Mesenchymal stem cell (in vitro differentiated cells and primary cell): ENCODE results near the gene PIN1.

Experiments
- DNase-seq: peaks from one replicate; pipeline ENCODE4 v3.0.0-alpha.2; 2013
- H2AFZ ChIP-seq: one replicate; pipeline ENCODE4 v1.6.1; 2013; ENCODE audit warnings: low read depth, mild to moderate bottlenecking, control low read depth, inconsistent platforms, low read length, moderate library complexity
- H2AK5ac ChIP-seq: 2 replicates; pipeline ENCODE4 v1.6.1; 2013; ENCODE audit warnings: low read length, moderate library complexity, mild to moderate bottlenecking, inconsistent platforms; ENCODE audit not compliant: severe bottlenecking
- H2BK120ac ChIP-seq: one replicate; pipeline ENCODE4 v1.6.1; 2013; ENCODE audit warnings: low read depth, mild to moderate bottlenecking, inconsistent platforms, low read length, moderate library complexity
- H2BK12ac ChIP-seq, 2 experiments: one replicate each; pipeline ENCODE4 v1.6.1; 2013; ENCODE audit warnings: inconsistent platforms in 2 of 2, low read length in 2 of 2, mild to moderate bottlenecking in 2 of 2, moderate library complexity in 2 of 2, control low read depth in 1 of 2
- H2BK15ac ChIP-seq: one replicate; pipeline ENCODE4 v1.6.1; 2013; ENCODE audit warnings: mild to moderate bottlenecking, low read depth, inconsistent platforms; ENCODE audit not compliant: poor library complexity, severe bottlenecking
- H2BK5ac ChIP-seq: 2 replicates; pipeline ENCODE4 v1.6.1; 2013; ENCODE audit warnings: low read depth, mild to moderate bottlenecking, low read length, control low read depth, inconsistent platforms; ENCODE audit not compliant: poor library complexity, severe bottlenecking
- H3K14ac ChIP-seq, 2 experiments: one replicate each; pipeline ENCODE4 v1.6.1; 2013; ENCODE audit warnings: inconsistent platforms in 2 of 2, low read length in 2 of 2, control low read depth in 1 of 2, mild to moderate bottlenecking in 1 of 2, moderate library complexity in 1 of 2
- H3K18ac ChIP-seq, 2 experiments: one replicate each; pipeline ENCODE4 v1.6.1; 2013; ENCODE audit warnings: inconsistent platforms in 2 of 2, low read length in 2 of 2, control low read depth in 1 of 2, low read depth in 1 of 2, mild to moderate bottlenecking in 1 of 2
- H3K23ac ChIP-seq, 2 experiments: one replicate each; pipeline ENCODE4 v1.6.1; 2013; ENCODE audit warnings: inconsistent platforms in 2 of 2, low read length in 2 of 2, mild to moderate bottlenecking in 2 of 2, moderate library complexity in 2 of 2, control low read depth in 1 of 2
- H3K27ac ChIP-seq: 2 replicates; pipeline ENCODE4 v1.5.1; 2013; ENCODE audit warnings: mild to moderate bottlenecking, moderate library complexity, low read length, control low read depth, inconsistent platforms; ENCODE audit not compliant: poor library complexity, severe bottlenecking
- H3K27me3 ChIP-seq, 2 experiments: 2 replicates each; pipeline versions ENCODE4 v1.6.1 to v1.7.0; 2013; ENCODE audit warnings: low read length in 2 of 2, mild to moderate bottlenecking in 2 of 2, moderate library complexity in 2 of 2, control low read depth in 1 of 2, inconsistent platforms in 1 of 2; ENCODE audit not compliant: control insufficient read depth in 1 of 2, insufficient read depth in 1 of 2
- H3K36me3 ChIP-seq, 2 experiments: 2 replicates each; pipeline versions ENCODE4 v1.6.1 to v1.7.0; 2013; ENCODE audit warnings: low read length in 2 of 2, control low read depth in 1 of 2, inconsistent platforms in 1 of 2, low read depth in 1 of 2, mild to moderate bottlenecking in 1 of 2; ENCODE audit not compliant: insufficient read depth in 2 of 2, control insufficient read depth in 1 of 2
- H3K4ac ChIP-seq, 2 experiments: one replicate each; pipeline ENCODE4 v1.6.1; 2013; ENCODE audit warnings: inconsistent platforms in 2 of 2, low read length in 2 of 2, mild to moderate bottlenecking in 2 of 2, moderate library complexity in 2 of 2, control low read depth in 1 of 2, low read depth in 1 of 2
- H3K4me1 ChIP-seq: 2 replicates; pipeline ENCODE4 v1.6.1; 2013; ENCODE audit warnings: low read depth, low read length, control low read depth; ENCODE audit not compliant: control insufficient read depth, insufficient read depth
- H3K4me2 ChIP-seq: 2 replicates; pipeline ENCODE4 v1.6.1; 2013; ENCODE audit warnings: low read length, mild to moderate bottlenecking, inconsistent platforms; ENCODE audit not compliant: poor library complexity, severe bottlenecking
- H3K4me3 ChIP-seq, 2 experiments: 2 replicates each; pipeline versions ENCODE4 v1.5.1 to v1.7.0; 2013; ENCODE audit warnings: low read length in 2 of 2, mild to moderate bottlenecking in 2 of 2, control low read depth in 1 of 2, low read depth in 1 of 2; ENCODE audit not compliant: insufficient read depth in 1 of 2
- H3K79me1 ChIP-seq: replicated peaks from 2 replicates; pipeline ENCODE4 v1.6.1; 2013; ENCODE audit warnings: mild to moderate bottlenecking, control low read depth, low read length, inconsistent platforms; ENCODE audit not compliant: poor library complexity, severe bottlenecking
- H3K9ac ChIP-seq: 2 replicates; pipeline ENCODE4 v1.7.0; 2013; ENCODE audit warnings: mild to moderate bottlenecking, low read length, moderate library complexity
- H3K9me3 ChIP-seq: 2 replicates; pipeline ENCODE4 v1.7.0; 2013; ENCODE audit warnings: mild to moderate bottlenecking, low read length; ENCODE audit not compliant: control insufficient read depth
- H4K8ac ChIP-seq: one replicate; pipeline ENCODE4 v1.6.1; 2013; ENCODE audit warnings: inconsistent platforms, mild to moderate bottlenecking, low read length, moderate library complexity
- H4K91ac ChIP-seq: one replicate; pipeline ENCODE4 v1.6.1; 2013; ENCODE audit warnings: mild to moderate bottlenecking, low read length, inconsistent platforms
- WGBS: methylation state at CpG from one replicate; pipeline ENCODE4 v1.1.7; 2013; ENCODE audit warnings: mixed read lengths; 5-methylcytosine and 5-hydroxymethylcytosine counted together

The PIN1 gene

GRCh38 chr19:9806803-9807202 is 28.3 kb upstream of the PIN1 start:
- H3K4me1 ChIP-seq = peaks cover 10% of the 10 kb centered on the region
- peaks cover 64 to 71% of the 10 kb centered on the region in 2 experiments for H3K36me3 ChIP-seq
- H2AK5ac ChIP-seq = no peak overlapping the region
- no peak overlapping the region for H3K4me3 ChIP-seq
- H2AFZ ChIP-seq = no peak overlapping the region
- no peak overlapping the region for H4K91ac ChIP-seq
- H3K14ac ChIP-seq = no peak overlapping the region
- H3K27ac ChIP-seq = no peak overlapping the region
- no peak overlapping the region for H3K18ac ChIP-seq
- 100% methylated on average over 2 of the region's 3 CpGs for WGBS
- H2BK12ac ChIP-seq = no peak overlapping the region
- no peaks in the 10 kb centered on the region for H3K9me3 ChIP-seq
- H3K79me1 ChIP-seq = peaks cover 26% of the 10 kb centered on the region
- no peak overlapping the region for H3K4ac ChIP-seq
- no peak overlapping the region for H3K9ac ChIP-seq
- no peak overlapping the region for H2BK15ac ChIP-seq
- H3K27me3 ChIP-seq = no peaks in the 10 kb centered on the region
- no peak overlapping the region for H4K8ac ChIP-seq
- H2BK5ac ChIP-seq = no peak overlapping the region
- DNase-seq = no peak
- no peak overlapping the region for H2BK120ac ChIP-seq
- no peak overlapping the region for H3K23ac ChIP-seq
- H3K4me2 ChIP-seq = no peak overlapping the region

GRCh38 chr19:9808855-9809824 is 26.0 kb upstream of the PIN1 start:
- Histone ChIP-seq H2AFZ (no peak overlapping the region), H3K4me2 (no peak overlapping the region), H2BK5ac (no peak overlapping the region), H3K9ac (no peak overlapping the region), H2BK120ac (no peak overlapping the region), H3K4ac (no peak overlapping the region), H3K4me1 (peaks cover 10% of the 10 kb centered on the region), H2BK15ac (no peak overlapping the region), H2AK5ac (no peak overlapping the region), H3K4me3 (no peak overlapping the region), H4K91ac (no peak overlapping the region), H3K27ac (no peak overlapping the region), H3K79me1 (peaks cover 27% of the 10 kb centered on the region), H2BK12ac (no peak overlapping the region), H3K36me3 (peaks cover 69 to 72% of the 10 kb centered on the region in 2 experiments), H3K23ac (no peak overlapping the region), H3K9me3 (no peaks in the 10 kb centered on the region), H4K8ac (no peak overlapping the region), H3K14ac (no peak overlapping the region), H3K27me3 (no peaks in the 10 kb centered on the region), H3K18ac (no peak overlapping the region)
- 93% methylated on average over 11 of the region's 11 CpGs for WGBS
- DNase-seq = no peak

GRCh38 chr19:9811139-9811538 is 24.0 kb upstream of the PIN1 start:
- H3K4ac ChIP-seq = no peak overlapping the region
- WGBS = 99% methylated on average over 21 of the region's 21 CpGs
- peaks cover 12% of the 10 kb centered on the region for H3K4me1 ChIP-seq

GRCh38 chr19:9818175-9818733 is 16.9 kb upstream of the PIN1 start:
- Histone ChIP-seq H2BK15ac (peak overlapping the region; percentile 39), H4K91ac (peak overlapping the region; percentile 94), H2BK120ac (no peak overlapping the region), H3K4ac (peak overlapping the region; percentile 5 to 73), H3K4me1 (peaks cover 9% of the 10 kb centered on the region), H3K4me2 (peak overlapping the region; percentile 72), H4K8ac (peak overlapping the region; percentile 79), H3K9me3 (no peaks in the 10 kb centered on the region), H3K4me3 (peak overlapping the region; percentile 89 to 99), H2AFZ (peak overlapping the region; percentile 0), H3K79me1 (peaks cover 14% of the 10 kb centered on the region), H3K36me3 (peaks cover 6 to 12% of the 10 kb centered on the region in 2 experiments), H3K27me3 (no peaks in the 10 kb centered on the region), H3K9ac (peak overlapping the region; percentile 97), H2AK5ac (peak overlapping the region; percentile 30), H3K27ac (peak overlapping the region; percentile 99), H2BK12ac (no peak overlapping the region), H3K23ac (no peak overlapping the region), H3K18ac (peak overlapping the region; percentile 64 to 88), H3K14ac (peak overlapping the region in 1 of 2 experiments; percentile 15), H2BK5ac (no peak overlapping the region)
- no peak for DNase-seq
- 4% methylated on average over 35 of the region's 39 CpGs for WGBS

More at GRCh38 chr19:9811139-9811538, 24.0 kb upstream of the PIN1 start:
- Histone ChIP-seq H3K4me3 (no peak overlapping the region), H3K36me3 (peaks cover 59 to 65% of the 10 kb centered on the region in 2 experiments), H2AFZ (no peak overlapping the region), H2BK120ac (no peak overlapping the region), H4K8ac (no peak overlapping the region), H3K79me1 (peaks cover 29% of the 10 kb centered on the region), H3K18ac (no peak overlapping the region), H3K27ac (no peak overlapping the region), H2BK5ac (no peak overlapping the region), H2BK15ac (no peak overlapping the region), H3K27me3 (no peaks in the 10 kb centered on the region), H3K9ac (no peak overlapping the region), H2AK5ac (no peak overlapping the region), H4K91ac (peak overlapping the region; percentile 11), H3K9me3 (no peaks in the 10 kb centered on the region), H2BK12ac (no peak overlapping the region), H3K4me2 (no peak overlapping the region), H3K23ac (no peak overlapping the region), H3K14ac (no peak overlapping the region)
- no peak for DNase-seq
